Adipose tissue (tissue), 3 donors: ENCODE results near the gene COQ7. TPM values are rescaled to one million over a fixed set of nuclear protein-coding genes. Genes with fewer than 3 reads are reported as not detected.

Experiments used
- H3K27ac ChIP-seq: one replicate; pipeline ENCODE4 v1.5.1; 2013; ENCODE audit warnings: low read depth, low read length
- WGBS, 3 donors: extraction: QIAGEN DNeasy Blood & Tissue Kit; methylation state at CpG; one replicate each; pipeline ENCODE4 v1.1.7; 2013; 5-methylcytosine and 5-hydroxymethylcytosine counted together
- polyA plus RNA-seq, 3 donors: library from polyadenylated mRNA; stranded (reverse); fragments of 200-250 nt; gene quantifications; one replicate each; pipeline ENCODE4 v1.2.3, GENCODE V29; 2013
- donor health status: healthy with polysubstance abuse.
- donor health status: Bipolar disorder and iron deficiency.
- donor health status: healthy.

The COQ7 gene
- polyA plus RNA-seq, 3 donors: 8.5 to 14.7 (median 10.2) TPM

DNA sequence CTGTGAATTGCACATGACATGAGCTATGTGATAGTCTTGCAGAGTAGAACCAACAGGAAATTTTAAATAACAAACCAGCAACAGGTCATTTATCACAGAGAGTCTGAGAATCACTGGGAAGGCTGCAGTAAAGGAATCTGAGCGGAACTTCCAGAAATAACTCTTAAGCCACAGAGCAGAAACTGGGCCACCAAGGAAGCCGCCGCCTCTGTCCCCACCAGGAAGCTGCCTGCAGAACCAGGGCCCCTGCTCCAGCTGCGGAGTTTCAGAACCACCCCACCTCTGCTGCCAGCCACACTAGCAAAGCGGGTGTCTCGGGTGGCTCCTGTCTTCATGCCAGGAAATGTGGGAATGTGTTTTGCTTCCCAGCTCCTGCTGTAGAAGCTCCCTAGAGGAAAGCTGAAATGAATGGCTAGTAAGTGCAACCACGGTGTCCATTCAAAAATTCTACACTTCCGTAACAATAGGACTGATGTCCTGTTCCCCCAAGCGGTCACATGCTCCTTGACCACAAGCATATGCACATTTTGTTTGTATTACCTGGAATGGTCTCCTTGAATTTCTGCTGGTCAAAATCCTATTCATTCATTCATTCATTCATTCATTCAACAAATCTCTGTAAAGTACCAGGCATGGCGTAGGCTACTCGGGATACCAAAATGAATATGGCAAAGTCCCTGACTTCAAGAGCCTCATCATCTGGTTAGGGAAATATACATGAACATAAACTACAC is 38.6 kb downstream of the COQ7 start:
- H3K27ac ChIP-seq: no peak overlapping the region
- 55 to 75% (median 56%) methylated on average over 11 of the region's 11 CpGs for WGBS, 3 donors

DNA sequence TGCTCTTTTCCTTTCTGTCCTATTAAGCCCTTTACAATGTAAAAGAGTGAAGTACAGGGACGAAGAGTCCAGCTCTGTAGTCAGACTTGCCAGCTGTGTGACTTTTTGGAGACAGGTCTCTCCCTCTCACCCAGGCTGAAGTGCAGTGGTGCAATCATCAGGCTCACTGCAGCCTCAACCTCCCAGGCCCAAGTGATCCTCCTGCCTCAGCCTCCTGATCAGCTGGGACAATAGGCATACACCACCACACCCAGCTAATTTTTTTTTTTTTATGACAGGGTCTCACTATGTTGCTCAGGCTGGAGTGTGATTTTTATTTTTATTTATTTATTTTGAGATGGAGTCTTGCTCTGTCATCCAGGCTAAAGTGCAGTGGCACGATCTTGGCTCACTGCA is 39.2 kb downstream of the COQ7 start:
- H3K27ac ChIP-seq: no peak overlapping the region
- WGBS, 3 donors: 91 to 98% (median 96%) methylated on average over 2 of the region's 2 CpGs

DNA sequence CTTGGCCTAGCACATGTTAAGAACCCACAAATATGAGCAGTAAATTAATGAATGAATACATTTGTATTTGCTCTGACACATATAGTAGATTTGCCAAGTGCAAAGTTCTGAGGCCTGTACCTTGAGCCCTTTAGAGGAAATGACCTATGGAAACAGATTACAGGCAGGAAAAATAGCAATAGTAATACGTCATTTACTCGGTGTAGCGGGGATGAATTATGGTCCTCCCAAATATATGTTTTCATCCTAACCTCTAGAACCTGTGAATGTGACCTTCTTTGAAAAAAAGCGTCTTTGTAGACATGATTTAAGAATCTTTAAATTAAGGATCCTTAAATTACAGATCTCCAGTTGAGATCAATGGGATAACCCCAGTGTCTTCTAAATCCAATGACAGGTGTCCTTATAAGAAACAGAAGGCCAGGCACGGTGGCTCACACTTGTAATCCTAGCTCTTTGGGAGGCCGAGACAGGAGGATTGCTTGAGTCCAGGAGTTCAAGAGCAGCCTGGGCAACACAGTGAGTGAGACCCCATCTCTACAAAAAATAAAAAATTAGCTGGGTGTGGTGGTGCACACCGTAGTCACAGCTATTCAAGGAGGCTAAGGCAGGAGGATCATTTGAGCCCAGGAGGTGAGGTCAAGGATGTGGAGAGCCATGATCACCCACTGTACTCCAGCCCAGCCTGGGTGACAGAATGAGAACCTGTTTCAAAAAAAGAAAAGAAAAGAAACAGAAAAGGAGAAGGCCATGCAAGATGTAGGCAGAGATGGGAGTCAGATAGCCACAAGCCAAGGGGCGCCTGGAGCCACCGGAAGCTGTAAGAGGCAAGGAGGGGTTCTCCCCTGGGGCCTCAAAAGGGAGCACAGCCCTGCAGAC is 41.2 kb downstream of the COQ7 start:
- WGBS, 3 donors: 76 to 94% (median 85%) methylated on average over 9 of the region's 9 CpGs
- H3K27ac ChIP-seq: no peak overlapping the region

DNA sequence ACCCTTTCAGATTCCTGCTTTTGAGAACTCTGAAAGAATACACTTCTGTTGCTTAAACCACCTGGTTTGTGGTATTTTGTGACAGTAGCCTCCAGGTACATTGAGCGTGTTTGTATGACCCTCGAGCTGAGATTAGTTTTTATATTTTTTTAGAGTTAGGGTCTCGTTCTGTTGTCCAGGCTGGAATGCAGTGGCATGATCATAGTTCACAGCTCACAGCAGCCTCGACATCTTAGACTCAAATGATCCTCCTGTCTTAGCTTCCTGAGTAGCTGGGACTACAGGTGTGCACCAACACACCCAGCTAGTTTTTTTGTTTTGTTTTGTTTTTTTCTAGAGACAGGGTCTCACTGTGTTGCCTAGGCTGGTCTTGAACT is 41.9 kb downstream of the COQ7 start:
- WGBS, 3 donors: 86 to 91% (median 90%) methylated on average over 4 of the region's 4 CpGs
- no peak overlapping the region for H3K27ac ChIP-seq

DNA sequence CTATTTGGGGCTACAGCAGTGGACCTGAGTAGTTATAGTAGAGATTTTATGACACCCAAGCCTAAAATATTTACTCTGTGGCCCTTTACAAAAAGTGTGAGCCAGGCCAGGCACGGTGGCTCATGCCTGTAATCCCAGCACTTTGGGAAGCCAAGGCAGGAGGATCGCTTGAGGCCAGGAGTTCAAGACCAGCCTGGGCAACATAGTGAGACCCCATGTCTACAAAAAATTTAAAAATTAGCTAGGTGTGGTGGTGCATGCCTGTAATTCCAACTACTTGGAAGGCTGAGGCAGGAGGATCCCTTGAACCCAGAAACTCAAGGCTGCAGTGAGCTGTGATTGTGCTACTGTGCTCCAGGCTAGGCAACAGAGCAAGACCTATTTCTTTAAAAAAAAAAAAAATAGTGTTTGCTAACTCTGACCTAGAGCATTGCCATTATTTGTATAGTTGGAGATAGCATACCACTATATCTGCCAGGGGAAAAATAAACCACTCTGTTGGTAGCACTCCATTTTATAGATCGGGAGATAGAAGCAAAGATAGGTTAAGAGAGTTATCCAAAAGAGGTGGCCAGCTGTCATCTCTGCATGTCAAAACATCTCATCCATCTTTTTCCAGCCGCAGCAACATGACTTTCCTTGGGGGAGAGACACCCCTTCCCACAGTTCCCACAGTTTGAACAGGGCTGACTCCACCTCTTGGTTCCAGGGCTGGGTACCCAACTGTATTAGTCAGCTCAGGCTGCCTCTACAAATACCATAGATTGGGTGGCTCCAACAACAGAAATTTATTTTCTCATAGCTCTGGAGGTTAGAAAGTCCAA is 43.3 kb downstream of the COQ7 start:
- no peak overlapping the region for H3K27ac ChIP-seq
- 56 to 94% (median 91%) methylated on average over 4 of the region's 4 CpGs for WGBS, 3 donors

DNA sequence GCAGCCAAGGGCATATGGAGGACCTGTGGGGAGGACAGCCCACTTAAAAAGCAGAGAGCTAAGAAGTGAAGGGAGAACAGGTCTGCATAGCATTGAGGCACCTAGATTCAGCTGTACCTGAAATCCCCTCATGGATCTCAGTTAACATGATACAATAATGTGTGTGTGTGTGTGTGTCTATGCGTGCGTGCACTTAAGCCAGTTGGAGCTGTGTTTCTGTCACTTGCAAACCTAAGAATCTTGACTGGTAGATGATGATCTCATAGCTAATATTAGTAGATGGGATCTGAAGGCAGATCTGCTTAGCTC is 44.6 kb downstream of the COQ7 start:
- no peak overlapping the region for H3K27ac ChIP-seq
- 92 to 98% (median 98%) methylated on average over 2 of the region's 2 CpGs for WGBS, 3 donors

DNA sequence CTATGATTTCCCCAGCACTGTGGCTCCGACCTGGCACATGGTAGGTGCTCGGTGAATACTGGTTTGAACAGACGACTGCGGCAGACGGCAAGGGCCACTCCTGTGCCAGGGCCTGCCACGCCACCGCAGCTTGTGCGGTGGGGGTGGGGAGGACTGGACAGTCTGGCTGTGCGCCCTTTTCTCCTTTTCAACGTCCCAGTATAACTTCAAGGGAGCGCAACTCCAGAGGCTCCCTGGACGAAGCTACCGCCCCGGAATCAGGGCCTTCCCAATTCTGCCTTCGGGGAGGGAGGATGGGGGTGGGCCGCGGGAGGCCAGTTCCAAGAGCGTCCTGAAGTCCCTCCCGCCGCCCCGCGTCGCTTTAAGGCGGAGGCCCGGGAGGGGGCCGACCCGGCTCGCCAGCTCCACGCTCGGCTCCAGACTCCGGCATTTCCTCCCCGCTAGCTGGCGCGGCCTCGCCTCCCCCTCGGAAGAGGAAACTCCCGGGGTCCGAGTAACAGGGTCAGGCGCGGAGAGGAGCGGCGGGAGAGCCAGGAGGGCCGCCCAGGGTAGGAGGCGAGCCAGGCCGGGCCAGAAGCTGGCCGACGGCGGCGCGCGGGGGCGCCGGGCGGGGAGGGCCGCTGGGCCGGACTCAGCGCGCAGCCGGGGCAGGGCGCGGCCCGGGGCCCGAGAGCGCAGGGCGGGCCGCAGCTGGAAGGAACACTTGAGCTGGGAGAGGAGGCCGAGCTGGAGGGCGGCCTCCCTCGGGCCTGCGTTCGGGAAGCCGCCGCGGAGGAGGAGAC is 46.4 kb downstream of the COQ7 start, which contains the start of gene ITPRIPL2:
TSS of gene ITPRIPL2 (plus strand) at position 388 of the 782 bp plus-strand sequence. CDS start 498 bp downstream, outside the sequence.
- H3K27ac ChIP-seq: peak within 1 kb of the TSS; percentile 79
- WGBS, 3 donors: 1 to 2% (median 2%) methylated on average over 59 to 72 of the region's 74 CpGs

DNA sequence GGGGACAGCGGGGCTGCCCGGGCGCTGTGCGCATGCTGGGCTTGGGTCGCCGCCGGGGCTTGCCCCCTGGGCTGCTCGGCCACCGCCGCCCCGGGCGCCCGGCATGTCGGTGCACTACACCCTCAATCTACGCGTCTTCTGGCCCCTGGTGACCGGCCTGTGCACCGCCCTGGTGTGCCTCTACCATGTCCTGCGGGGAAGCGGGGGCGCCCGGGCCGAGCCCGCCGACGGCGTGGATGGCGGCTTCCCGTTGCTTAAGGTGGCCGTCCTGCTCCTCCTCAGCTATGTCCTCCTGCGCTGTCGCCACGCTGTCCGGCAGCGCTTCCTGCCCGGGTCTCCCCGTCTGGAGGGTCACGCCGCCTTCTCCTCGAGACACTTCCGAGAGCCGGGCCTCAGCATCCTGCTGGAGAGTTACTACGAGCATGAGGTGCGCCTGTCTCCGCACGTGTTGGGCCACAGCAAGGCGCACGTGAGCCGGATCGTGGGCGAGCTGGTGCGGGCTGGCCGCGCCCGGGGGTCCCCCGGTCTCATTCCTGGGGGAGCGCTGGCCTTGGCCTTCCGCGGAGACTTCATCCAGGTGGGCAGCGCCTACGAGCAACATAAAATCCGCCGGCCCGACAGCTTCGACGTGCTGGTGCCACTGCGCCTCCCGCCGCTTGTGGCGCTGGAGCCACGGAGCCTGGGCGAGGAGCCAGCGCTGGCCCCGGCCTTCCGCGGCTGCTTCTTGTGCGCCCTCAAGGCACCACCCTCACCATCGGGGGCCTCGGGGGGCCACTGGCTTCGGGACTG is 47.1 kb downstream of the COQ7 start:
- H3K27ac ChIP-seq: peak overlapping the region; percentile 79
- 13 to 18% (median 15%) methylated on average over 71 to 80 of the region's 80 CpGs for WGBS, 3 donors

DNA sequence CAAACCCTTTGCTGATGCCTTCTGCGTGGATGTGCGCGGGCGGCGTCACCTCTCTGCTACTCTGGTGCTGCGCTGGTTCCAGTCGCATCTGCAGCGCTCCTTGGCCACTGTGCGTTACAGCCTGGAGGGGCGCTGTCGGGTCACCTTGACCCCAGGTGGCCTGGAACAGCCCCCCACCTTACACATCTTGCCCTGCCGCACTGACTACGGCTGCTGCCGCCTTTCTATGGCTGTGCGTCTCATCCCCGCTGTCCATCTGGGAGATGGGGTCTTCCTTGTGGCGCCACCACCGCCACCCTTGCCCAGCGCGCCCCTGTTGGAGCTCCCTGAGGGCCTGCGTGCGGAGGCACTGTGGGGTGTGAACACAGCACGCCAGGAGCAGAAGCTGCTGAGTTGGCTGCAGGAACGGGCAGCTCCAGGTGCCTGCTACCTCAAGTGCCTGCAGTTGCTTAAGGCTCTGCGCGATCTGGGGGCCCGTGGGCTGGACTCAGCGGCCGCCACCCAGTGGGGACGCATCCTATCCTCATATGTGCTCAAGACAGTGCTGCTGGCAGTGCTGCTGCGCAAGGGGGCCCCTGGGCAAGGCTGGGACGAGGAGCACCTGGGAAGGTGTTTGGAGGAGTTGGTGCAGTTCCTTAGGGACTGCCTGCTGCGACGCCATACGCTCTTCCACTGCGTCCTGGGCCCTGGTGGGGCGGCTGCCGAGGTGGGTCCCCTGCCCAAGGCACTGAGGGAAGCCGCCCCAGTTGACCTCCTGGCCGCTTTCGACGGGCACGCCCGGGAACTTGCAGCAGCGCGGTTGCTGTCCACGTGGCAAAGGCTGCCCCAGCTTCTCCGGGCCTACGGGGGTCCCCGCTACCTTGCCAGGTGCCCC is 48.0 kb downstream of the COQ7 start:
- peak overlapping the region; percentile 79 for H3K27ac ChIP-seq
- WGBS, 3 donors: 78 to 85% (median 83%) methylated on average over 48 to 50 of the region's 50 CpGs

DNA sequence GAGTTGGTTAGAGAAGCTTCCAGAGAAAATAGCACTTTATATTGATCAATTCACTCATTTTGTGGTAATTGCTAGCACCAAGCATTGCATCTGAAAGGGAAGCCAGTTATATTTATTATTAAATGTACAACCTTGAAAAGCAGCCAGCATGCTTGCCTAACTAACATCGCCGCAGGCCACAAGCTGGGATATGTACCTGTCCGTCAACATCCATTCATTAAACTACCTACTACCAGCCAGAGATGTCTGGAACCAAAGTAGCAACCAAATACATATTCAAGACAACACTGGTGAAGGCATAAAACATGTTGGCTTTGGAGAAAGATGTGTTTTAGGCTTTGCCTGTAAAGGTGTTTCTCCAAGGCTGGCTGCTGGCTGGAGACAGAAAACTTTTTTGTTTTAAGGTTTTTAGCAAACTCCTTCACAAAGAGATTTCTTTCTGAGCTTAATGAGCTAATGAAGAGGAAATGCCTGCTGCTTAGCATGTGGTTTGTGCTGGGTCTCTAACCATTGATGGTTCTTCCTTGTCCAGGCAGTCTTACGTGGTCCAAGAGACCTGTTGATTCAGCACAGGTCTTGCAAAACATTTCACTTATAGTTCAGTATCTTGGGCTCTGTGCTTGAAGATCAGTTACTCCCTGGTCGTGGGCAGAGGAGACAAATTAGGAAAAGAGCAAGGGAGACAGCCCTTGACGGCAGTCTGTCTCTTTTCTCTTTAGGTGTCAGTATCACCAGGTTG is 49.5 kb downstream of the COQ7 start:
- H3K27ac ChIP-seq: no peak overlapping the region
- 42 to 59% (median 53%) methylated on average over 6 of the region's 6 CpGs for WGBS, 3 donors

DNA sequence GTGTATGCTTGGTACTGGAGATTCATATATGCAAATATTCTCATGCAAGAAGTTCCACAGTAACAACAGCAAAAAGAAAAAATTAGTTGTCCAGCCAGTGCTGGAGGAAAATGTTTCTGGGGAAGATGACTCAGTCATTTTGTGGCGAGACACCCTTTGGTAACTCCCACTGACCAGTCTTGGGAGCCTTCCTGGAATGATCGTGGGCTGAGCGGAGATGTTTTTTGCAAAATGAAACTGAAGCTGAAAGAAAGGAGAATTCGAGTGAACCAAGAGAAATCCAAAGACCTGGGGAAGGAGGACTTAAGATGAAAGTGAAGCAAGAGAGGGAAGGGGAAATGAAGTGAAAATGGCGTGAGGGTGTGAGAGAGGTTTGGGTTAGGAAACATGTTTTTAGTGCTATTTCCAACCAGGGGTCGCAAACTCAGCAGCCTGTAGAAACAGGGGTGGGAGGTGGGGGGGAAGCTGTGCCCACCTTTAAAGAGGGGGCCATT is 51.6 kb downstream of the COQ7 start:
- WGBS, 3 donors: 6 to 69% (median 11%) methylated on average over 6 of the region's 6 CpGs
- peak overlapping the region; percentile 86 for H3K27ac ChIP-seq

DNA sequence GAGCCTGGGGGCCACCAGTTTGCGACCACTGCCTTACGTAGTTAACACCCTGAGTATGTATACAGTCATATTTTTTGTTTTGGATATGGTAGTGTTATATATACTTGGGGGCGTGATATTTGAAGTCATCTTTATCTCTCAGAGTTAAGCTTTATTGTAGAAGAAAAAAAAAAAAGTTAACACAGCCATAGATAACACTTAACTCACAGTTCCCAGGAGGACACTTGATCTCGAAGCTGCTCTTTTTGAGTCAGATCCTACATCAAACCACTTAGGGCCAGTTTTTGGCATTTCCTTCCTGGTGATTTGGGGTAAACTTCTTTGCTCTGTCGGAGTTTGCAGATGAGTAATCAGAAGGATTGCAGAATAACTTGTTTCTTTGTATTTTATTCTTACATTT is 52.1 kb downstream of the COQ7 start:
- 33 to 65% (median 38%) methylated on average over 5 of the region's 5 CpGs for WGBS, 3 donors
- H3K27ac ChIP-seq: peak overlapping the region; percentile 86

DNA sequence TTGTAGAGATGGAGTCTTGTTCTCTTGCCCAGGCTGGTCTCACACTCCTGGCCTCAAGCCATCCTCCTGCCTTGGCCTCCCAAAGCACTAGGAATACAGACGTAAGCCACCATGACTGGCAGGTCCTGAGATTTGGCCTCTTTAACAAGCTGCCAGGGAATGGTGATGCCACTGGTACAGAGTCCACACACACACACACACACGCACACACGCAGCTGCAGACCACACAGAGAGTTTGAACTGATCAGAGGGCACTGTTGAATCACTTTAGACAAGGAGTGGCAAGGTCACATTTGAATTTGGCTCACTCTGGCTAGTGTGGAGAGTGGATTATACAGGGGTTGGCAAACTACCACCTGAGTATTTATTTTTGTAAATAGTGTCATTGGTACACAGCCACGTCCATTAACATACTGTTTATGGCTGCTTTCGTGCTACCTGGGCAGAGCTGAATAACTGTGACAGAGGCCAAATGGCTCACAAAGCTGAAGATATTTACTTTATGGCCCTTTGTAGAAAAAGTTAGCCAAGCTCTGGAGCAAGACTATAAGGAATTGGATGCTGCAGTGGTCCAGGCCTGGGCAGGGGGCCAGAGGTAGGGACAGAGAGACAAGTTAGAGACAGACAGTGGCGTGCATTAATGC is 56.2 kb downstream of the COQ7 start:
- 38 to 95% (median 79%) methylated on average over 6 of the region's 6 CpGs for WGBS, 3 donors
- H3K27ac ChIP-seq: no peak overlapping the region

DNA sequence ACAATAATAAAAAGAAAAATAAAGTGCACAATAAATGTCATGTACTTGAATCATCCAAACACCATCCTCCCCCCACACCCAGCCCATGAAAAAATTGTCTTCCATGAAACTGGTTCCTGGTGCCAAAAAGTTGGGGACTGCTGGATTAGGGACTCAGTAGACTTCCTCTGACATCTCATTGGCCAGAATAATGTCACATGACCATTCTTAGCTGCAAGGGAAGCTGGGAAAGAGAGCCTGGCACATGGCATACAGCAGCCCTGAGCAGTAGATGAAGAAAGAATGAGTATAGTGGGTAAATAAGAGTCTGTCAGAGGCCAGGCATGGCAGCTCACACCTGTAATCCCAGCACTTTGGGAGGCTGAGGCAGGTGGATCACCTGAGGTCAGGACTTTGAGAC is 58.9 kb downstream of the COQ7 start:
- H3K27ac ChIP-seq: no peak overlapping the region

DNA sequence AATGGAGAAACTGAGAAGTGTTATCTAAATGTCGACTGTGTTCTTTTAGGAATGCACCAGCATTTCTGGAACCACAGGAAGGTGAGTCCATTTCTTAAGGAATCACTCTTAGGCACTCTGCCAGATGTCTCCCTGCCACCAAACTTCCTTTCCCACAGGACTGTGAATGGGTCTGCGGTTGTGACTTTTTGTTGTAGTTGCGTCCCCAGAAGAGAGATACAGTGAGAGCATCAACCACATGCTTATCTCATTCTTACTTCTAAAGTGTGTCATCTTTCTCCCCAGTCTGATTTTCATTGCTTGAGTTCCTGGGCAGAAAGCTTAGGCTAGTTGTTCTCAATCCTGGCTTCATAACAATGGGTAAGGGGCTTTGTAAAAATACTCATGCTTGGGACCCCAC is 59.8 kb downstream of the COQ7 start:
- 69 to 81% (median 69%) methylated on average over 3 of the region's 3 CpGs for WGBS, 3 donors
- no peak overlapping the region for H3K27ac ChIP-seq
